OCI-LY7 (cell line): ENCODE measurements around the gene FCRLB.

Source experiments
- CTCF ChIP-seq: fragments of 200-600 bp; sonication (generic); conservative IDR thresholded peaks from 2 replicates; pipeline ENCODE4 v1.5.1; 2014; ENCODE audit warnings: mild to moderate bottlenecking, antibody characterized with exemption, low read length, moderate library complexity, mixed read lengths
- EZH2phosphoT487 ChIP-seq: fragments of 200-600 bp; sonication (generic); IDR thresholded peaks from 2 replicates; pipeline ENCODE4 v1.6.1; 2018; ENCODE audit warnings: low read depth, borderline replicate concordance, mild to moderate bottlenecking, mixed run types, antibody characterized with exemption, low read length, moderate library complexity, mixed read lengths

GRCh38 chr1:161691846-161692245 lies 29.5 kb upstream of the FCRLB start:
- TF ChIP-seq CTCF (no peak), EZH2phosphoT487 (no peak)
